K562 (cell line): ENCODE results near the gene KLK10. TPM values are rescaled to one million over a fixed set of nuclear protein-coding genes. Genes with fewer than 3 reads are reported as not detected.

Experiments used
- ATAC-seq: fragments of 200-7000 bp; cut with Tn5 transposase; 3 replicates; pipeline ENCODE4 v1.9.1; 2020; ENCODE audit warnings: moderate library complexity
- BruUV-seq: library from RNA; stranded (reverse); fragments of 400-500 nt; replicated peaks from 2 replicates; lab custom pipeline; 2021; lab: Mats Ljungman, UMichigan
- CTCF ChIA-PET: fragments of 300-600 bp; formaldehyde crosslinking; extraction: SDS; loops from one replicate; lab custom pipeline; 2021; ENCODE audit warnings: low intra/inter-chr PET ratio; lab: Yijun Ruan, JAX
- POLR2A ChIA-PET: fragments of 300-600, 350-650 bp; sonication (Branson Sonifier 250); formaldehyde crosslinking; extraction: SDS; loops from one replicate; lab custom pipeline; 2021; ENCODE audit warnings: antibody characterized with exemption, inconsistent platforms; lab: Yijun Ruan, JAX
- DNase-seq, 4 experiments: peaks; one replicate each; pipeline versions ENCODE4 v3.0.0 to v3.0.0-alpha.2; 2011 to 2018; ENCODE audit warnings: low spot score in 3 of 4, mixed read lengths in 3 of 4; ENCODE audit errors: extremely low read depth in 1 of 4
- FAIRE-seq: peaks from 2 replicates; lab custom pipeline; 2011; peaks lifted over from hg19 to GRCh38; lab: Jason Lieb, UNC
- H2AFZ ChIP-seq: 2 replicates; pipeline ENCODE4 v1.6.0; 2011; ENCODE audit warnings: low read depth, low read length, control low read depth, inconsistent platforms
- H3K27ac ChIP-seq: fragments of 200-600 bp; 3 replicates; pipeline ENCODE4 v1.8.0; 2011; ENCODE audit warnings: low read depth, mild to moderate bottlenecking, control low read depth, inconsistent platforms, low read length, moderate library complexity, mixed read lengths; ENCODE audit errors: extremely low read depth
- H3K27me3 ChIP-seq, 2 experiments: fragments of 300-600 bp in 1 of 2; 2 replicates in 1 of 2; 3 replicates in 1 of 2; pipeline versions ENCODE4 v1.6.0 to v1.8.0; 2011; ENCODE audit warnings: inconsistent platforms in 2 of 2, low read length in 2 of 2, mild to moderate bottlenecking in 1 of 2, mixed read lengths in 1 of 2, moderate library complexity in 1 of 2; ENCODE audit not compliant: control insufficient read depth in 2 of 2, insufficient read depth in 2 of 2
- H3K36me3 ChIP-seq: fragments of 300-600 bp; 3 replicates; pipeline ENCODE4 v1.8.0; 2011; ENCODE audit warnings: mild to moderate bottlenecking, low read length, inconsistent platforms; ENCODE audit not compliant: control insufficient read depth, insufficient read depth
- H3K4me1 ChIP-seq, 2 experiments: fragments of 200-600 bp in 1 of 2; replicated peaks in 1 of 2; 2 replicates in 1 of 2; 3 replicates in 1 of 2; pipeline versions ENCODE4 v1.5.1 to v1.8.0; 2011; ENCODE audit warnings: inconsistent platforms in 2 of 2, low read length in 2 of 2, mild to moderate bottlenecking in 1 of 2, mixed read lengths in 1 of 2, moderate library complexity in 1 of 2; ENCODE audit not compliant: control insufficient read depth in 2 of 2, insufficient read depth in 2 of 2
- H3K4me2 ChIP-seq: 2 replicates; pipeline ENCODE4 v1.6.1; 2011; ENCODE audit warnings: low read length, control low read depth, inconsistent platforms, mixed read lengths; ENCODE audit not compliant: insufficient read depth
- H3K4me3 ChIP-seq: fragments of 200-600 bp; sonication (generic), shearing (Covaris generic); 2 replicates; pipeline ENCODE4 v1.5.1; 2016; ENCODE audit warnings: control low read depth, inconsistent platforms
- H3K79me2 ChIP-seq: fragments of 200-600 bp; 3 replicates; pipeline ENCODE4 v1.8.0; 2011; ENCODE audit warnings: low read length, inconsistent platforms; ENCODE audit not compliant: control insufficient read depth, insufficient read depth
- H3K9ac ChIP-seq, 2 experiments: 2 replicates each; pipeline versions ENCODE4 v1.6.0 to v1.6.1; 2011; ENCODE audit warnings: low read depth in 2 of 2, low read length in 2 of 2, control low read depth in 1 of 2, inconsistent platforms in 1 of 2, mild to moderate bottlenecking in 1 of 2, mixed read lengths in 1 of 2; ENCODE audit not compliant: insufficient read depth in 1 of 2
- H3K9me1 ChIP-seq: one replicate; pipeline ENCODE4 v1.6.0; 2011; ENCODE audit warnings: inconsistent platforms, mild to moderate bottlenecking, low read length, moderate library complexity; ENCODE audit not compliant: control insufficient read depth, insufficient read depth
- H3K9me3 ChIP-seq: replicated peaks from 2 replicates; pipeline ENCODE4 v1.5.1; 2011; ENCODE audit warnings: low read depth, low read length, inconsistent platforms; ENCODE audit not compliant: control insufficient read depth, insufficient read depth
- H4K20me1 ChIP-seq: replicated peaks from 2 replicates; pipeline ENCODE4 v1.6.1; 2011; ENCODE audit warnings: low read length, inconsistent platforms, mixed read lengths; ENCODE audit not compliant: control insufficient read depth, insufficient read depth
- BCOR ChIP-seq: fragments of 450-650 bp; IDR thresholded peaks from 2 replicates; pipeline ENCODE4 v1.6.1; 2016
- DNMT1 ChIP-seq: fragments of 450-650 bp; IDR thresholded peaks from 2 replicates; pipeline ENCODE4 v1.6.1; 2016; ENCODE audit warnings: antibody characterized with exemption, mild to moderate bottlenecking
- HMG20A ChIP-seq: fragments of 450-650 bp; formaldehyde crosslinking; conservative IDR thresholded peaks from 2 replicates; pipeline ENCODE4 v1.4.0; 2020; ENCODE audit warnings: mild to moderate bottlenecking, mixed read lengths
- NFATC3 ChIP-seq: fragments of 450-650 bp; IDR thresholded peaks from 2 replicates; pipeline ENCODE4 v1.6.1; 2017; ENCODE audit warnings: mild to moderate bottlenecking
- PCBP1 ChIP-seq: fragments of 200-400 bp; formaldehyde crosslinking; IDR thresholded peaks from 2 replicates; pipeline ENCODE4 v1.6.1; 2018; ENCODE audit warnings: mild to moderate bottlenecking, low read depth, low read length; ENCODE audit not compliant: poor library complexity, severe bottlenecking
- RBM25 ChIP-seq: fragments of 200-400 bp; formaldehyde crosslinking; IDR thresholded peaks from 2 replicates; pipeline ENCODE4 v1.6.1; 2018; ENCODE audit warnings: low read length, low read depth, moderate library complexity; ENCODE audit not compliant: severe bottlenecking
- TRIM24 ChIP-seq, 2 experiments: fragments of 450-650 bp; IDR thresholded peaks; 2 replicates each; pipeline ENCODE4 v1.6.1; 2016
- ZNF24 ChIP-seq: fragments of 450-650 bp; IDR thresholded peaks from 2 replicates; pipeline ENCODE4 v1.6.1; 2016
- WGBS: fragments of 100-300 bp; shearing (Covaris generic); methylation state at CpG from one replicate; pipeline ENCODE4 v1.1.6; 2016; ENCODE audit warnings: low coverage, mixed read lengths; ENCODE audit not compliant: insufficient coverage; ENCODE audit errors: missing lambda C conversion rate; 5-methylcytosine and 5-hydroxymethylcytosine counted together
- in situ Hi-C: fragments of 300-500 bp; cut with MboI; formaldehyde crosslinking; loops from 4 replicates; pipeline ENCODE4 v1.15.0; 2018; ENCODE audit warnings: inconsistent platforms, mixed read lengths
- intact Hi-C: fragments of 100-400 bp; cut with micrococcal nuclease; formaldehyde crosslinking; loops from 2 replicates; pipeline ENCODE4 v1.14.2; 2022
- polyA plus RNA-seq, 8 experiments: library from polyadenylated mRNA; depleted of rRNA in 4 of 8; stranded (reverse) in 5 of 8; unstranded in 3 of 8; fragments of >200 nt; fragmentation: Nextera tagmentation in 2 of 8; fragmentation: Illumina TruSeq in 1 of 8; extraction: Ambion mirVana in 2 of 8; extraction: Trizol in 1 of 8; gene quantifications; 2 replicates each; pipeline versions ENCODE4 v1.2.1 to v1.2.3, GENCODE V29; 2011 to 2014; ENCODE audit warnings: inconsistent platforms in 1 of 8, missing spikeins in 1 of 8
- total RNA-seq, 7 experiments: library from RNA; depleted of rRNA in 6 of 7; stranded (reverse); fragments of >200 nt in 6 of 7; fragmentation: Illumina TruSeq in 2 of 7; extraction: Trizol in 2 of 7; gene quantifications; 2 replicates each; pipeline versions ENCODE4 v1.2.1 to v1.2.3, GENCODE V29; 2011 to 2021; ENCODE audit warnings: low replicate concordance in 1 of 7
- TF ChIP-seq, protein P1 (sequence below): fragments of 250-450 bp; sonication (Bioruptor Pico); IDR thresholded peaks from 2 replicates; pipeline ENCODE4 v1.6.1; 2021; ENCODE audit warnings: mild to moderate bottlenecking
- TF ChIP-seq, protein P2 (sequence below), 3 experiments: fragments of 200-800 bp in 1 of 3; sonication (Bioruptor generic) in 1 of 3; sonication (generic) in 1 of 3; formaldehyde crosslinking in 1 of 3; IDR thresholded peaks; 2 replicates each; pipeline versions ENCODE4 v1.6.1 to v1.8.0; 2016 to 2022; ENCODE audit warnings: mild to moderate bottlenecking in 2 of 3, missing compliant biosample characterization in 2 of 3, missing genetic modification characterization in 2 of 3, missing genetic modification reagents in 1 of 3

Gene KLK10
- total and polyA plus RNA-seq, 9 of the 15 experiments (the other 6 are each of a cell fraction or from before 2014, with no cell fraction given) = 0.11 TPM; not detected in 8

DNA sequence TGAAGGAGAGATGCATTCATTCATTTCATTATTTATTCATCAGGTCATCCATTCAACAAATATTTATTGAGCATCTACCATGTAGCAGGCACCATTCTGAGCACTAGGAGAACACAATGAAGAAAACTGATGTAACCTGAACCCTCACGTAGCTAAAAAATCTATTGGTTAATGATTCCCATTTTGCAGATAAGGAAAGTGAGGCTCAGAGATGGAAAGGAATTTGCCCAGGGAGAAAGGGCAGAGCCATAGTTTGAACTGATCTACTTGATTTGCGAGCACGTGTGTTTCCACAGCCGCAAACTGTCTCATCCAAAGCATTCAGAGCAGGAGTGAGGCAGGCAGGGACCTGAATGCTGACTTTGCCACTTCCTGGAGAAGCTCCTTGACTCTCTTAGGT, 20.8 kb downstream of the KLK10 start:
- no TSS peak for BruUV-seq
- intact Hi-C loops = no loop called here

More for the DNA sequence above, 20.8 kb downstream of the KLK10 start:
- no peak overlapping the region for H3K9ac ChIP-seq
- ATAC-seq (no peak), FAIRE-seq (no peak), DNase-seq (no peak)
- peaks cover 0 to 15% of the 10 kb centered on the region in 2 experiments; a peak in 3 of 5 replicates for H3K27me3 ChIP-seq
- TF ChIP-seq RBM25 (peak; percentile 64), BCOR (0 out of 2 replicates have a peak, but pooled peaks have one; percentile 18), DNMT1 (no peak), PCBP1 (no peak), TRIM24 (IDR thresholded peaks at IDR 0.05) (no peak), HMG20A (CRISPR knock-in tag) (no peak), NFATC3 (no peak), ZNF24 (peak; percentile 68; the same call in 1 of the 2 replicates)
- TF ChIP-seq, protein P1, sequence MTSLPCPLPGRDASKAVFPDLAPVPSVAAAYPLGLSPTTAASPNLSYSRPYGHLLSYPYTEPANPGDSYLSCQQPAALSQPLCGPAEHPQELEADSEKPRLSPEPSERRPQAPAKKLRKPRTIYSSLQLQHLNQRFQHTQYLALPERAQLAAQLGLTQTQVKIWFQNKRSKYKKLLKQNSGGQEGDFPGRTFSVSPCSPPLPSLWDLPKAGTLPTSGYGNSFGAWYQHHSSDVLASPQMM = no peak
- TF ChIP-seq, protein P2, sequence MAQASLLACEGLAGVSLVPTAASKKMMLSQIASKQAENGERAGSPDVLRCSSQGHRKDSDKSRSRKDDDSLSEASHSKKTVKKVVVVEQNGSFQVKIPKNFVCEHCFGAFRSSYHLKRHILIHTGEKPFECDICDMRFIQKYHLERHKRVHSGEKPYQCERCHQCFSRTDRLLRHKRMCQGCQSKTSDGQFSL (CRISPR knock-in tag; IDR thresholded peaks at IDR 0.05) = no peak
- TF ChIP-seq, protein P2 (tag; IDR thresholded peaks at IDR 0.05) = no peak
- H2AFZ ChIP-seq = no peak overlapping the region
- no peaks in the 10 kb centered on the region for H4K20me1 ChIP-seq
- CTCF ChIA-PET = no interaction called here
- WGBS = 5% methylated on average over 4 of the region's 4 CpGs
- H3K9me1 ChIP-seq = no peaks in the 10 kb centered on the region
- in situ Hi-C loops = no loop called here
- no peaks in the 10 kb centered on the region for H3K79me2 ChIP-seq
- H3K4me3 ChIP-seq = no peak overlapping the region
- H3K36me3 ChIP-seq = no peaks in the 10 kb centered on the region
- H3K4me2 ChIP-seq = no peak overlapping the region
- peaks cover 19 to 32% of the 10 kb centered on the region in 2 experiments; a peak in 4 of 5 replicates for H3K4me1 ChIP-seq
- no peaks in the 10 kb centered on the region; the same call in 1 of the 2 replicates for H3K9me3 ChIP-seq
- no peak overlapping the region for H3K27ac ChIP-seq
- POLR2A ChIA-PET = interaction anchor here (1.1 to 1.2 kb wide), 2 partner anchors 11 to 18 kb away, joined by 3 read pairs; no protein-coding TSS in a partner anchor
